Measurements from ENCODE around the gene ZNF566.
"Not testable (repeated sequence)": the region's sequence is repeated elsewhere in the genome, so short reads cannot be mapped to it uniquely, and the experiment has no call there.

ZNF566 gene

DNA sequence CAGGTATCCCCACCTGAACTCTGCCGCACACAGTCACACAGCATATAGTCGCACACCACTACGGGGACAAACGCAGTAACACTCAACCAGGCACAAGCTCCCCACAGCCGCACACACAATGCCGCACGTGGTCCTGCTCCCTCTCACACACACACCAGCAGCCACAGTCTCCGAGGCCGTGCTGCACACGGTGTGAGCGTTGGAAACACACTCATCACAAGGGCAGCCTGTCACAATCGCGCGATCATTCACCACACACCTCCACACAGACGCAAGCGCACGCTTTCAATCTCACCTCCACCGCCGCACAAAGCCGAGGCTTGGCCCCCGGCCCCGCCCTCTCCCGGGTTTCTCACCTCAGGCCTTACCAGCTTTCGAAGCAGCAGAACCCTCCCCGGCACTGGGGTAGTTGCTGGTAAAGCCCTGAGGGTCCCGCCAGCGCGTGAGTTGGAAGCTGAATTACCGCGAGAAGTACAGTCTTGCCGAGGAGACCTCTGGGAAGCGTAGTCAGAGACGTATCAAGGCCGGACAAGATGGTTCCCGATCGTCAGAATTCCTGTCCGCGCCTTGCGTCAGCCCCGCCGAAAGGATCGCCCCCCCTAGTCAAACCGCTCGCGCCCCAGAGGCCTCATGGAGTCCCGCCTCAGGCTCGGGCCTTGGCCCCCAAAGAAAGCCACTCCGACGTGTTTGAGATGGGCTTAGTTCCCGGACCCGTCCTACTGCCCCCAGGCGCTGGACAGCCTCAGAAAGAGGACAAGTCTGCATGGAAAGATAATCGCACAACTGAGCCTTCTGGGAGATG, at the start of gene ZNF566:
Gene ZNF566 (minus strand): TSS at position 444 of the 802 bp plus-strand sequence. CDS start 13,004 bp downstream, outside the sequence.
- DNase-seq (ENCODE audit: low read depth in 2 of 2), result peak; percentile 78 to 84

DNA sequence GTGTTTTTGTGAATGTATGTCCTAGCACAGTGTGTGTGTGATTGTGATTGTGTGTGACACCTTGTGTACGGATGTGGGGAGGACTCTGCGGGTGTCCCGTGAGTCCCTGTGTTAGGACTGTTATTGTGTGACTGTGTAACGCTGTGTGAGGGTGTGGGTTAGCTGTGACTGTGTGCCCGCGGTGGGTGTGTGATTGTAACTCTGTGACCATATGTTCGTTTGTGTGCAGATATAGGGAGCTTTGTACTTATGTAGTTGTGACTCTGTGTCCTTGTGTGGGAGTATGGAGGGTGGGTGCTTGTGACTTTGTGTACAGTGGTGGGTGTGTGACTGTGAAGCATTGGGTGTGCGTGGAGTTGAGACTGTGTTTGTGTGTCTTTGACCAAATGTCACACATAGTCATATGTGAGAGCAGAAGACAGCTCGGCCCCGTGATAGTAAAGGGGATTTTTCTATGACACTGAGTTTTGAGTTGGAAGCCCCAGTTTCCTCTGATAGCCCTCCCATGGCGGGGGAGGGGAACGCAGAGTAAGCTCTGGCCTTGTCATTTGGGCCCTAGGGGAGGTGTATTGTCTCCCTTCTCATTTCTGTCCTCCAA, 39.7 kb upstream of the ZNF566 start:
- DNase-seq (ENCODE audit: low read depth in 2 of 2), result peak in 1 of 2 donors; percentile 0

DNA sequence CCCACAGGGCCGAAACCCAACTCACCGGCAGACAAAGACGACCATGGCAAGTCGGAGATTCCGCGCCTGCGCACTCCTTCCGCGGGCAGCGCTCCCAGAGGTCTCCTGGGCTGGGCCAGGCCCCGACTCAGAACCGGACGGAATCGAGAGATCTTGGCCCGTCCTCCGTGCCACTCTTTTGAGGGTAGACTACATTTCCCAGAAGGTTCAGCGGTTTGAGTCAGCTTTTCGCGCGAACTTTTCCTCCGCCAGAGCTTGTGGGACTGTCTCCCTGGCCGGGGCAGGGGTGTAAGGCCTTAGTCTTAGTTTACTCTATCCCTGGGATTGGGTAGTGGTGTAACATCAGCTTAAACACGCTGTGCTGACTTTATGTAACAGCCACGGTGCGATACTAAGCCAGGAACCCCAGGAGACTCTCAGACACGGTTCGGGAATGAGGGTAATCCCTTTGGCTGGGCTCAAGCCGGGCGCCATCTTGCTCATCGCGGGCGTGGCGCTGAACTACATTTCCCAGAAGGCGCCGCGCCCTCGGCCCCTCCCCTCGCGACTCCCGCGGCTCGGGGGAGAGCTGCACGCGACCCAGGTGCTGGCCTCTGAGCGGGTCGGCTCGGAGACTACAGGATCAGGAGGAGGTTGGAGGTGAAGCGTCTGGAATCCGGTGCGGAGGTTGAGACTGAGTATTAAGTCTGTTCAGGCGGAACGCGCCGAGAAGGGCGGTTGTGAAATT, 39.0 kb upstream of the ZNF566 start, which contains the start of gene ZNF260:
Gene ZNF260 (minus strand): TSS at position 78 of the 727 bp plus-strand sequence. CDS start 13,033 bp downstream, outside the sequence.
- DNase-seq (ENCODE audit: low read depth in 2 of 2), result peak; percentile 78 to 84

DNA sequence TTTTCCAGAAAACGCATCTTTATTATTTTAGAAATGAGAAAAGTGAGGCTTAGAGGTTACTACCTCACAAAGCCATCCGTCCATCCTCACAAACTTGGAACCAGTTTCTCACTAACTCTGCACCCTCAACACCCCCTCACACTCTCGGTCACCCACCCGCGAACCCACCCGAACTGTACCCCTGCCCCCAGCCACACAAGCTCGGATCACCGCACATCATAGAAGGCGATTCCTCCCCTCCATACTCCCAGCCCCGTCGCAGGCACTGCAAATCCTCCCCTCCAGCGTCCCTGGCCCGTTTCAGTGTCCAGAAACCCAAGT, 38.5 kb upstream of the ZNF566 start:
- DNase-seq (ENCODE audit: low read depth in 2 of 2), result no peak

DNA sequence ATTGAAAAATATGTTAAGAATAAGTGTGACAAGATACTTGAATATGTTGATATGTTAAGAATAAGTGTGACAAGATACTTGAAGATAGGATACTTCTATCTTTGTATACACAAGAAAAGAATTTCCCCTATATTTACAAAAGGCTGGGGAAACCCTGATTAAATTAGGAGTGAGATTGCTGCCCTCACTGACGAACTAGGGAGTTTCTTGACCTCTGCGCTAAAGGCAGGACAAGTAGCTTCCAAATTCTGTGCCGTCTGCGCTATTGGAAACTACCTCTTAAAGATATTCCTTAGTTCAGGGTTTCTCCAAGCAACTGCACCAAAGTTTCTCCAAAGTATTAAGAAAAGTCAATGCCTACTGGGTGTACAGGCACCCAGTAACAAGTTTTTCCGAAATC, 38.0 kb upstream of the ZNF566 start:
- DNase-seq (ENCODE audit: low read depth in 2 of 2), result no peak

DNA sequence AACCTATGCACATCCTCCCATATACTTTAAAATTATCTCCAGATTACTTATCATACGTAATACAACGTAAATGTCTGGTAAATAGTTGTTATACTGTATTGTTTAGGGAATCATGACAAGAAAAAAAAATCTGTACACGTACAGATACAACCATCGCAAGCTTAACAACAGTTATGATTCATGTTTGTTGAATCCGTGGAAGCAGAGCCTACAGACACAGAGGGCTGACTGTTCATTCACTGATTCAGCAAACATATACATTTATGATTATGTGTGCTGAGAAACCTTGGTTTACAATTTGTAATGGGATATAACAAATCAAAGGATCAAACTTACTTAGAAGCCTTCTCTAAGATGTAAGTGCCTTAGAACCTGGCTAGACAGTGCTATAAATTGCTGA, 37.2 kb upstream of the ZNF566 start:
- no peak for DNase-seq (ENCODE audit: low read depth in 2 of 2)

DNA sequence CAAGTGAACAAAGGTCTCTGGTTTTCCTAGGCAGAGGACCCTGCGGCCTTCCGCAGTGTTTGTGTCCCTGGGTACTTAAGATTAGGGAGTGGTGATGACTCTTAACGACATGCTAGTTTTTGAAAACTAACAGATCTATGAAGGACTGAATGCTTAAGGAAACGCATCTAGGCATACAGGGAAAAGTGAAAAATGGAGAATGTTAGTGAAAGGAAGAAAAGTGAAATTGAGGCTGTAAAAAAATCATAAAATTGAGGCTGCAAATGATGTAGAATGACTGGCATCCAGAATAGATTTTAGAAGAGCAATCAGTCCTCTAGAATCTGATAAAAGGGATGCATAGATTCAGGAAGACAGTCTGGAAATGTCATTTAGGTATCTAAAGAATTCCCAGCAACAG, 35.3 kb upstream of the ZNF566 start:
- no peak for DNase-seq (ENCODE audit: low read depth in 2 of 2)

DNA sequence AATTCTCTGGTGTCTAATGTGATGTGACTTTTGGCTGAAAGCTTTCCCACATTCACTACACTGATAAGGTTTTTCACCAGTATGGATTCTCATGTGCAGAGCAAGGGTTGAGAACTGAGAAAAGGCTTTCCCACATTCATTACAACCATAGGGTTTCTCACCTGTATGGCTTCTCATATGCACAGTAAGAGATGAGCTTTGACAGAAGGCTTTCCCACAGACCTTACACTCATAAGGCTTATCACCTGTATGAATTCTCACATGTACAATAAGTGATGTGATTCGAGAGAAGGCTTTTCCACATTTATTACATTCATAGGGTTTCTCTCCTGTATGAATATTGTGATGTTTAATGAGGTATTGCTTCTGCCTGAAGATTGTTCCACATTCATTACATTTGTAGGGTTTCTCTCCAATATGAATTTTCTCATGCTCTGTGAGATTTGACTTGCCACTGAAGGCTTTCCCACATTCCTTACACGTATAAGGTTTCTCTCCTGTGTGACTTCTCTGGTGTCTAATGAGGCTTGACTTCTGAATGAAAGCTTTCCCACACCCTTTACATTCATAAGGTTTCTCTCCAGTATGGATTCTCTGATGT, 24.8 kb upstream of the ZNF566 start:
- DNase-seq (ENCODE audit: low read depth in 2 of 2), result no peak

DNA sequence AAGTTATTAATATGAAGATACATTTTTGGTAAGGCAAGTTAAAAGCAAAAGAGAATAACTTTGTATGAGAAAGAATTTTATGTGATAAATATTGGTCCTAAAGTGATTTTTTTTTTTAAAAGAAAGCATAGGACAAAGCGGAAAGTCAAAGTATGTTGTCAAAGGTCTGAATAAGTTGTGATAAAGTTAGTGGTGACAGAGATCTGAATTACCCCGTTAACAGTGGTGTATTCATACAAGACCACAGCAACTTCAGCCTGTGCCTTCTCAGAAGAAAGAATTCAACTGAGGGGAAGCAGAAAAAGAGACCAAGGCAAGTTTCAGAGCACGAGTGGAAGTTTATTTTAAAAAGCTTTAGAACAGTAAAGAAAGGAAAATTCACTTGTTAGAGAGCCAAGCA, 19.0 kb upstream of the ZNF566 start:
- no peak for DNase-seq (ENCODE audit: low read depth in 2 of 2)

DNA sequence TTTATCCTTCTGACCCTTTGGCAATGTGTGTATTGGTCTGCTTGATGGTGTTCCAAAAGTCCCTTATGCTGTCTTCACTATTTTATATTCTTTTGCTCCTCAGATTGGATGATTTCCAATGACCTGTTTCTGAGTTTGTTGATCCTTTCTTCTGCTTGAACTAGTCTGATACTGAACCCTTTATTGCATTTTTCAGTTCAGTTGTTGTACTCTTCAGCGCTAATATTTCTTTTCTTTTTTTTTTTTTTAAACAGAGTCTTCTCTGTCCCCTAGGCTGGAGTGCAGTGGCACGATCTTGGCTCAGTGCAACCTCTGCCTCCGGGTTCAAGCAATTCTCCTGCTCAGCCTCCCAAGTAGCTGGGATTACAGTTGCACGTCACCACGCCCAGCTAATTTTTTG, 12.6 kb upstream of the ZNF566 start:
- no peak for DNase-seq (ENCODE audit: low read depth in 2 of 2)

DNA sequence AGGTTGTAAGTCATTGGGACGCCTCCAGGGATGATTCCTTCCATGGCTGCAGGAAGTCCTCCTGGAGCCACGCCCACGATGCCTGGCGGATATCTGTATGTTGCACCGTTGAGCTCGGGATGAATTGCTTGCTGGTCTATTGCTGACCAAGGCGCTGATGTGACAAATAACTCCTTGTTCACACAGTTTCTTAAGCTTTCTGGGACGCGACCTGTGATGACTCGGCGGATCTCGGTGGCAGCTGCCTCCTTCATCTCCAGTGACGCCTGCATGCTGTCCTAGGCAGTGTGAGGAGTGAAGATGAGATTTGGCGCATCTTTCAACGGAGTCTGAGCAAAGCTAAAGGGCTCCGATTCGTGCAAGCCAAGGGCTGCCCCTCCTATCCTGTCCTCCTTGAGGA, 7.6 kb upstream of the ZNF566 start:
- DNase-seq (ENCODE audit: low read depth in 2 of 2), result no peak

DNA sequence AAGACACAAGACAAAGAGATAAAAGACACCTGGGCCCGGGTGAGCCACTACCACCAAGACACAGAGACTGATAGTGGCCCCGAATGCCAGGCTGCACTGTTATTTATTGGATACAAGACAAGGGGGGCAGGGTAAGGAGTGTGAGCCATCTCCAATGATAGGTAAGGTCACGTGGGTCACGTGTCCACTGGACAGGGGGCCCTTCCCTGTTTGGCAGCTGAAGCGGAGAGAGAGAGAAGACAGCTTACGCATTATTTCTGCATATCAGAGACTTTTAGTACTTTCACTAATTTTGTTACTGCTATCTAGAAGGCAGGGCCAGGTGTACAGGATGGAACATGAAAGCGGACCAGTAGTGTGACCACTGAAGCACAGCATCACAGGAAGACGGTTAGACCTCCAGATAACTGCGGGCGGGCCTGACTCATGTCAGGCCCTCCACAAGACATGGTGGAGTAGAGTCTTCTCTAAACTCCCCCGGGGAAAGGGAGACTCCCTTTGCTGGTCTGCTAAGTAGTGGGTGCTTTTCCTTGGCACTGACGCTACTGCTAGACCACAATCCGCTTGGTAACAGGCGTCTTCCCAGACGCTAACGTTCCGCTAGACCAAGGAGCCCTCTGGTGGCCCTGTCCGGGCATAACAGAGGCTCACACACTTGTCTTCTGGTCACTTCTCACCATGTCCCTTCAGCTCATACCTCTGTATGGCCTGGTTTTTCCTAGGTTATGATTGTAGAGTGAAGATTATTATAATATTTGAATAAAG, 3.5 kb upstream of the ZNF566 start:
- not testable (repeated sequence) for DNase-seq (ENCODE audit: low read depth in 2 of 2)

DNA sequence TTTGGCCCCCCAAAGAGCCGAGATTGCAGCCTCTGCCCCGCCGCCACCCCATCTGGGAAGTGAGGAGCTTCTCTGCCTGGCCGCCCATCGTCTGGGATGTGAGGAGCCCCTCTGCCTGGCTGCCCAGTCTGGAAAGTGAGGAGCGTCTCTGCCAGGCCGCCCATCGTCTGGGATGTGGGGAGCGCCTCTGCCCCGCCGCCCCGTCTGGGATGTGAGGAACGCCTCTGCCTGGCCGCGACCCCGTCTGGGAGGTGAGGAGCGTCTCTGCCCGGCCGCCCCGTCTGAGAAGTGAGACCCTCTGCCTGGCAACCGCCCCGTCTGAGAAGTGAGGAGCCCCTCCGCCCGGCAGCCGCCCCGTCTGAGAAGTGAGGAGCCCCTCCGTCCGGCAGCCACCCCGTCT, 1.5 kb upstream of the ZNF566 start:
- not testable (repeated sequence) for DNase-seq (ENCODE audit: low read depth in 2 of 2)

DNA sequence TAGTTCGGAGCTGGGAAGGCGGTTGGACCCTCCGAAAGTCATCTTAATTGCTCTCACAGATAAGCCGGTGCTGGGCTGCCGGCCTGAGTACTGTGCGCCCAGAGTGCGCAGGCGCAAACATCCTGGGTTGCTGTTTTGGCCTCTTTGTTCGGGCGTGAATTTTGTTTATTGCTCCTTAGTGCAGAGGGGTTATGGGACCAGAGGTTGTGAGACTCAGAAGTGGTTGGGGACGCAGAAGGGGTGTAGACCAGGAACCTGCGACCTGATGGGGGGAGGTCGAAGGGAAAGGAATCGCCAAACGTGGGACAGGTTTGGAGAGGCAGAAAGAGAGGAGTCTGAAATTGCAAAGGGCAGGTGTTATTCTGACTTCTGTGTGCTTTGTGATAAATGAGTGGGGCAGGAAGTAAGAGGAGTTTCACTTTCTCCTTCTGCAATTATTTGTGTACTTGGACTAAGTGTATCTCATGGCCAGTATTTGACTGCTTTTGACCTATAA, 607 bp upstream of the ZNF566 start:
- peak; percentile 38 to 46 for DNase-seq (ENCODE audit: low read depth in 2 of 2)

DNA sequence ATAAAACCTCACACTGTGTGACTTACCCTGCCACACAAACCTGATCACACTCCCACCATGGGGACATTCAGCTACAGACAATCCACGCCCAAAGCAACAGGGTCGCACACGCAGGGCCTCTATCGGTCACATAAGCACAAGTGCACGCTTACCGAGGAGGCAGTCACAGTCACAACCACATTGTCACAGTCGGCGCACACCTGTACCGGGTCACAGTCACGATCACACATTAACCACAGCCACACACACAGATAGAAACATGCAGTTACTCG, 579 bp downstream of the ZNF566 start:
- no peak for DNase-seq (ENCODE audit: low read depth in 2 of 2)

DNA sequence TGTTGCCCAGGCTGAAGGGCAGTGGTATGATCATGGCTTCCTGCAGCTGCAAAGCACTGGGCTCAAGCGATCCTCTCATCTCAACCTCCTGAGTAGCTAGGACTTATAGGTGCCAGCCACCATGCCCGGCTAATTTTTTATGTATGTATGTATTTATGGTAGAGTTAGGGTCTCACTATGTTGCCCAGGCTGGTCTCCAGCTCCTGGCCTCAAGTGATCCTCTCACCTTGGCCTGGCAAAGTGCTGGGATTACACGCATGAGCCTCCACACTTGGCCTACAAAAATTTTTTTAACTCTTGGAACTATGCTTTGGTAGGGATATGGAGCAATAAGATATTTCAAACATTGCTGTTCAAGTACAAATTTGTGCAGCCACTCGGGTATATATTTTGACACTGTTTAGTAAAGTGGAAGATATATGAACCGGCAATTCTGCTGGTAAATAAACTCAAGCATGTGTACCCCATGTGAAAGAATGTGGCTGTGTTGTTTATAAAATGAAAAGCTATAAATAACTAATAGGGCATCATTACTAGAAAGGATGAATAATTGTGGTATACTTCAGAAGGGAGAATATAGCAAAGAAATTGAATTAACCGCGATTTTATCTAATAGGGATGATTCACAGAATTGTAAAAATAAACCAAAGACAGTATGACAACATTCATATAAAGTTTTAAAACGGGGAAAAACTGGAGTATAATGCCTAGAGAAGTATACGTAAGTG, 1.1 kb downstream of the ZNF566 start:
- no peak for DNase-seq (ENCODE audit: low read depth in 2 of 2)

DNA sequence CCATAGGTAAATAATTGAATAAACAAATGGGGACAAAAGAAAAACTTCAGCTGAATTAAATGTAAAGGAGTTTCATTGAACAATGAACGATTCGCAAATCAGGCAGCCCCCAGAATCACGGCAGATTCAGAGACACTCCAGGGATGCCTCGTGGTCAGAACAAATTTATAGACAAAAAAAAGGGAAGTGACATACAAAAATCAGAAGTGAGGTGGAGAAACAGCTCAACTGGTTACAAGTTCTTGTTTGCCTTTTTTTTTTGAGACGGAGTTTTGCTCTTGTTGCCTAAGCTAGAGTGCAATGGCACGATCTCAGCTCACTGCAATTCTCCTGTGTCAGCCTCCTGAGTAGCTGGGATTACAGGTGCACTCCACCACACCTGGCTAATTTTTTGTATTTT, 5.7 kb downstream of the ZNF566 start:
- no peak for DNase-seq (ENCODE audit: low read depth in 2 of 2)

DNA sequence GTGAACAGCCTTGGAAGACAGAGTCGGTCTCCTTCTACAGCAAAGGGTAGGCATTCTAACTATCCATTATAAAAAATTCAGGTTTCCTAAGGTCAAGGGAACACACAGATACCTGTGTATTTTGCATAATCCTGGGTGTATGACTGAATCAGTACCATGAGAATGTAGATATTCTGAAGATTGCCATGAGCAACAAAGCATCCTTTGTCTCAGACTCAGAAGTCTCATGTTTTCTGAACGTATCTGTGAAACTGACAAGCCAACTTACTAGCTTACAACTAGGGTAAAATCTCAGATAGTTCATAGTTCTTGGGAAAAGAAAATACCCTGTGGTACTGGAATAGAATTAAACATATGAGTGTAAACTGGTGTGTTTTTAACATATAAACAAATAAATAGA, 6.5 kb downstream of the ZNF566 start:
- DNase-seq (ENCODE audit: low read depth in 2 of 2), result no peak

DNA sequence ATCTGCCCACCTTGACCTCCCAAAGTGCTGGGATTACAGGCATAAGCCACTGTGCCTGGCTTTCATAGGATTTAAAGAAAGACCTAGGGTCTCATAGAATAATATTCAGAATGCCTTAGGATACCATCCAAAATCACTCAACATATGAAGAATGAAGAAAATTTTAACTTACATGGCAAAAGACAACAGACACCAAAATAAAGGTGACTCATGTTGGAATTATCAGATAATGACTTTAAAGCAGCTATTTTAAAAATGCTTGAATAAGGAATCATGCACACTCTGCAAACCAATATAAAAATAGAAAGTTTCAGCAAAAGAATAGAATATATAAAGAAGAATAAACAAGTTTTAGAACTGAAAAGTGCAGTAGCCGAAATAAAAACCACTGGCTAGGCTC, 29.3 kb downstream of the ZNF566 start:
- no peak for DNase-seq (ENCODE audit: low read depth in 2 of 2)

DNA sequence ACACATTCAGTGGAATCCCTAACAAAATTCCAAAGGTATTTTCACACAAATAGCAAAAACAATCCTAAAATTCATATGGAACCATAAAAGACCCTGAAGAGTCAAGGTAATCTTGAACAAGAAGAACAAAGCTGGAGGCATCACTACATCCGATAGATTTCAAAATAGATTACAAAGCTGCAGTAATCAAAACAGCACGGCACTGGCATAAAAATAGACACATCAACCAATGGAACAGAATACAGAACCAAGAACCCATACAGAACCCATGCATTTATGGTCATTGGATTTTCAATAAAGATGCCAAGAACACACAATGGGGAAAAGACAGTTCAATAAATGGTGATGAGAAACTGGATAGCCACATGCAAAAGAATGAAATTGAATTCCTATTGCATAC, 32.5 kb downstream of the ZNF566 start:
- DNase-seq (ENCODE audit: low read depth in 2 of 2), result no peak

DNA sequence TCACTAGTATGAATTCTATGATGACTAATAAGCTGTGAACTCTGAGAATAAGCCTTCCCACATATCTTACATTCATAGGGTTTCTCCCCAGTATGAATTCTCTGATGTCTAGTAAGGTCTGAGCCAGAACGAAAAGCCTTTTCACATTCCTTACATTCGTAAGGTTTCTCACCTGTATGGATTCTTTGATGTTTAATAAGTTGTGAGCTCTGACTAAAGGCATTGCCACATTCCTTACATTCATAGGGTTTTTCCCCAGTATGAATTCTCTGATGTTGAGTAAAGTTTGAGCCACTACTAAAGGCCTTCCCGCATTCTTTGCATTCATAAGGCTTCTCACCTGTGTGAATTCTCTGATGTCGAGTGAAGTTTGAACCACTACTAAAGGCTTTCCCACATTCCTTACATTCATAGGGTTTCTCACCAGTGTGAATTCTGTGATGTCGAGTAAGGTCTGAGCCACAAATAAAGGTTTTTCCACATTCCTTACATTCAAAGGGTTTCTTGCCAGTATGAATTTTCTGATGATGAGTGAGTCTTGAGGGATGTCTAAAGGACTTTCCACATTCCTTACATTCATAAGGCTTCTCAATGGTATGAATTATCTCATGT, 40.2 kb downstream of the ZNF566 start:
- no peak for DNase-seq (ENCODE audit: low read depth in 2 of 2)

All from stimulated activated CD8-positive, alpha-beta memory T cell treated with anti-CD3 and anti-CD28 coated beads, Interleukin-2, amount 100 ng/mL, for 1 hour (primary cell).